Kidney (tissue), 14 donors: ENCODE measurements around the gene PHACTR1. TPM values are rescaled to one million over a fixed set of nuclear protein-coding genes. Genes with fewer than 3 reads are reported as not detected.

Experiments used
- DNase-seq, 5 donors: peaks; one replicate each; pipeline ENCODE4 v3.0.0-alpha.2; 2013 to 2020
- FAIRE-seq: peaks from 2 replicates; lab custom pipeline; 2012; peaks lifted over from hg19 to GRCh38; lab: Jason Lieb, UNC
- H3K27ac ChIP-seq, 2 donors: one replicate each; pipeline ENCODE4 v1.7.0; 2013; ENCODE audit warnings: low read depth in 2 of 2, low read length in 2 of 2, inconsistent platforms in 1 of 2
- H3K27me3 ChIP-seq: one replicate; pipeline ENCODE4 v1.7.1; 2013; ENCODE audit warnings: low read length, inconsistent platforms; ENCODE audit not compliant: control insufficient read depth, insufficient read depth
- H3K36me3 ChIP-seq, 3 donors: one replicate each; pipeline versions ENCODE4 v1.7.0 to v1.7.1; 2013; ENCODE audit warnings: low read length in 3 of 3, control low read depth in 1 of 3, inconsistent platforms in 1 of 3; ENCODE audit not compliant: insufficient read depth in 3 of 3, control insufficient read depth in 2 of 3
- H3K4me1 ChIP-seq, 3 donors: one replicate each; pipeline versions ENCODE4 v1.7.0 to v1.7.1; 2013; ENCODE audit warnings: low read length in 3 of 3, inconsistent platforms in 1 of 3, low read depth in 1 of 3; ENCODE audit not compliant: control insufficient read depth in 2 of 3, insufficient read depth in 2 of 3
- H3K4me3 ChIP-seq, 3 donors: one replicate each; pipeline versions ENCODE4 v1.7.0 to v1.8.1; 2013; ENCODE audit warnings: low read length in 3 of 3, control low read depth in 1 of 3, inconsistent platforms in 1 of 3
- H3K9ac ChIP-seq, 3 donors: one replicate each; pipeline versions ENCODE4 v1.7.0 to v1.7.1; 2013; ENCODE audit warnings: low read length in 3 of 3, control low read depth in 1 of 3, inconsistent platforms in 1 of 3
- H3K9me3 ChIP-seq, 3 donors: one replicate each; pipeline versions ENCODE4 v1.7.0 to v1.7.1; 2013; ENCODE audit warnings: low read length in 3 of 3, control low read depth in 1 of 3, inconsistent platforms in 1 of 3; ENCODE audit not compliant: control insufficient read depth in 2 of 3, insufficient read depth in 1 of 3
- intact Hi-C: fragments of 100-400 bp; cut with DNase I; formaldehyde crosslinking; loops from one replicate; pipeline ENCODE4 v1.11.1; 2022
- polyA plus RNA-seq: library from polyadenylated mRNA; stranded (reverse); fragments of 350-450 nt; fragmentation: Illumina TruSeq; extraction: RNeasy Lipid Tissue Mini Kit (QIAGEN cat#74804); gene quantifications from one replicate; pipeline ENCODE4 v1.2.3, GENCODE V29; 2014; ENCODE audit warnings: low read depth, low replicate concordance; ENCODE audit not compliant: insufficient read depth
- total RNA-seq: library from RNA; stranded (reverse); fragmentation: NEBNext Ultra II Directional; extraction: Animal tissue kit (Norgen Biotek cat#: 25700); gene quantifications from one replicate; pipeline ENCODE4 v1.2.1, GENCODE V29; 2021
- TF ChIP-seq, protein P1 (sequence below): IDR thresholded peaks from 3 replicates; pipeline ENCODE4 v1.5.1; 2012; ENCODE audit warnings: mild to moderate bottlenecking, moderate library complexity, borderline replicate concordance; ENCODE audit not compliant: insufficient read depth; ENCODE audit errors: extremely low read depth
- donor health status: control.
- donor health status: control.
- donor health status: control.
- donor health status: control.
- donor health status: control.
- donor health status: DM: yes; HTN: yes; CAD: no.
- donor health status: Normal renal cell carcinoma (clear cell type).

The PHACTR1 gene
- total and polyA plus RNA-seq, 2 donors from 2014 or later: 3.3 to 33.6 TPM

DNA sequence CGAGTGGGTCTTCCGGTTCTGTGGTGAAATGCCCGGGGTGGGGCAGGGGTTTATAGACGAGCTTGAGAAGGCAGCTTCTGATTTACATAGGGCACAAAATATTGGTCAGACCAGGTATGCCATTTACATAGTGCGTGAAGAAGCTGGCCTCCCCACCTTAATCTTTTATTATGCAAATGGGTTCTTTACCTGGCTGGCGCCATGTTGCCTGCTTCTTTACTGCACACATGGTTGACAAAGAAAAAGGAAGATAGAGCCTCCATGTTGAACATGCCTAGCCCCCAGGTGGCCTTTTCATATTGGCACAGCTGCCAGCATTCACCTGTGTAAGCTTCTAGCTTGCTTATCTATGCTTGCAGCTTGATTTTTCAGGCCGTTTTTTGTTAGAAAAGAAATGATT lies 276.2 kb downstream of the PHACTR1 start:
- Histone ChIP-seq H3K9ac (no peak overlapping the region), H3K27me3 (no peaks in the 10 kb centered on the region), H3K4me3 (no peak overlapping the region), H3K27ac (no peak overlapping the region), H3K9me3 (no peaks in the 10 kb centered on the region), H3K4me1 (no peaks in the 10 kb centered on the region), H3K36me3 (no peaks in the 10 kb centered on the region)
- intact Hi-C loops: no loop called here
- DNase-seq (no peak), FAIRE-seq (no peak)
- TF ChIP-seq, protein P1, sequence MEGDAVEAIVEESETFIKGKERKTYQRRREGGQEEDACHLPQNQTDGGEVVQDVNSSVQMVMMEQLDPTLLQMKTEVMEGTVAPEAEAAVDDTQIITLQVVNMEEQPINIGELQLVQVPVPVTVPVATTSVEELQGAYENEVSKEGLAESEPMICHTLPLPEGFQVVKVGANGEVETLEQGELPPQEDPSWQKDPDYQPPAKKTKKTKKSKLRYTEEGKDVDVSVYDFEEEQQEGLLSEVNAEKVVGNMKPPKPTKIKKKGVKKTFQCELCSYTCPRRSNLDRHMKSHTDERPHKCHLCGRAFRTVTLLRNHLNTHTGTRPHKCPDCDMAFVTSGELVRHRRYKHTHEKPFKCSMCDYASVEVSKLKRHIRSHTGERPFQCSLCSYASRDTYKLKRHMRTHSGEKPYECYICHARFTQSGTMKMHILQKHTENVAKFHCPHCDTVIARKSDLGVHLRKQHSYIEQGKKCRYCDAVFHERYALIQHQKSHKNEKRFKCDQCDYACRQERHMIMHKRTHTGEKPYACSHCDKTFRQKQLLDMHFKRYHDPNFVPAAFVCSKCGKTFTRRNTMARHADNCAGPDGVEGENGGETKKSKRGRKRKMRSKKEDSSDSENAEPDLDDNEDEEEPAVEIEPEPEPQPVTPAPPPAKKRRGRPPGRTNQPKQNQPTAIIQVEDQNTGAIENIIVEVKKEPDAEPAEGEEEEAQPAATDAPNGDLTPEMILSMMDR: no peak

DNA sequence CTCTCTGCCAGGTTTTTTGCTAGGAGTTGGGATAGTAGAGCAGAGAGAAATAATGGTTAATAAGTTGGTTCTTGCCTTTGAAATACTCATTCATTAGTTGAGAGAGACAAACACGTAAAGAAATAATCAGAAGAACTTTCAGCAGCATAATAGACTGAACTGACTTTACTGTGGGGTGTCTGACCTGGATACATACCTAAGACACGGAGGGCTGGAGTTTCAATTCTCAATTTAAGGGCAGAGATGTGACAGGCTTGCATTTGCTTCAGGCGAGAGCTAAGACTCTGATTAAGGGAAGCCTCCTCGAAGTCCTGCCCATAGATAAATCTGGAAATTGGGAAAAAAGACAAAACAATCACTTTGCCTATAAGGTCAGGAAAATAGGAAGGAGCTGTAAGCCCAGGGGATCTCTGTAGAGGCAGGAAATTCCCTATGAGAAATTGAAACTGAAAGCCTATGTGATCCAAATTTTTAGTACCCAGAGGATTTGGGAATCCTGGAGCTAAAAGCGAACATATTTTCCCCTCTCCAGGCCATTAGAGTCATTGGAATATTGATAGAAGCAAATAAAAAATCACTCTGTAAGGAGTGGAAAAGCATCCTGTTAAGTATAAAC lies 276.8 kb downstream of the PHACTR1 start:
- FAIRE-seq: no peak
- Histone ChIP-seq H3K9ac (no peak overlapping the region), H3K27ac (no peak overlapping the region), H3K4me1 (no peaks in the 10 kb centered on the region), H3K4me3 (peak overlapping the region in 1 of 3 donors; percentile 29), H3K36me3 (no peaks in the 10 kb centered on the region), H3K9me3 (no peaks in the 10 kb centered on the region), H3K27me3 (no peaks in the 10 kb centered on the region)
- intact Hi-C loops: no loop called here
- TF ChIP-seq, protein P1: no peak
- DNase-seq: no peak

GRCh38 chr6:12995419-12995818 lies 278.9 kb downstream of the PHACTR1 start:
- TF ChIP-seq, protein P1: no peak
- no peak for DNase-seq
- H3K36me3 ChIP-seq: no peaks in the 10 kb centered on the region
- H3K27ac ChIP-seq: no peak overlapping the region
- no peaks in the 10 kb centered on the region for H3K9me3 ChIP-seq
- no peak overlapping the region for H3K9ac ChIP-seq
- no peaks in the 10 kb centered on the region for H3K27me3 ChIP-seq
- peak; percentile 92 for FAIRE-seq
- H3K4me1 ChIP-seq: no peaks in the 10 kb centered on the region
- H3K4me3 ChIP-seq: no peak overlapping the region
- intact Hi-C loops: no loop called here

- intact Hi-C loops: no loop called here
- no peak overlapping the region for H3K9ac ChIP-seq
- FAIRE-seq: no peak
- no peaks in the 10 kb centered on the region for H3K36me3 ChIP-seq
- no peaks in the 10 kb centered on the region for H3K4me1 ChIP-seq
- no peaks in the 10 kb centered on the region for H3K27me3 ChIP-seq
- H3K4me3 ChIP-seq: no peak overlapping the region
- no peak overlapping the region for H3K27ac ChIP-seq
- TF ChIP-seq, protein P1: no peak
- H3K9me3 ChIP-seq: no peaks in the 10 kb centered on the region
- DNase-seq: no peak
Observed at GRCh38 chr6:13000537-13000936, 284.0 kb downstream of the PHACTR1 start.
